Renal cortical epithelial cell (primary cell): ENCODE results near the gene AOPEP. TPM values are rescaled to one million over a fixed set of nuclear protein-coding genes. Genes with fewer than 3 reads are reported as not detected.

Experiments
- DNase-seq: peaks from one replicate; pipeline ENCODE4 v3.0.0-alpha.2; 2011; ENCODE audit warnings: low read depth
- total RNA-seq: library from RNA; depleted of rRNA; stranded (reverse); fragments of >200 nt; gene quantifications from 2 replicates; pipeline ENCODE4 v1.2.3, GENCODE V29; 2014

Gene AOPEP
- total RNA-seq, 1 donor from 2014 or later, result 133 TPM

GRCh38 chr9:94916956-94917355 is 190.5 kb downstream of the AOPEP start:
- DNase-seq, result no peak

GRCh38 chr9:94918038-94918753 is 191.7 kb downstream of the AOPEP start:
- no peak for DNase-seq

GRCh38 chr9:94919376-94920098 is 193.0 kb downstream of the AOPEP start:
- DNase-seq, result peak; percentile 52

- peak; percentile 47 for DNase-seq
Observed at GRCh38 chr9:94920420-94921091, 194.1 kb downstream of the AOPEP start.

- peak; percentile 85 for DNase-seq
Observed at GRCh38 chr9:94921092-94921471, 194.6 kb downstream of the AOPEP start.

- no peak for DNase-seq
Observed at GRCh38 chr9:94921656-94922055, 195.2 kb downstream of the AOPEP start.

- peak; percentile 99 for DNase-seq
Observed at GRCh38 chr9:94922098-94922607, 195.7 kb downstream of the AOPEP start.

GRCh38 chr9:94922691-94923107 is 196.2 kb downstream of the AOPEP start:
- DNase-seq, result no peak

- no peak for DNase-seq
Observed at GRCh38 chr9:94923326-94924089, 197.0 kb downstream of the AOPEP start.

- DNase-seq, result no peak
Observed at GRCh38 chr9:94925751-94926430, 199.4 kb downstream of the AOPEP start.

GRCh38 chr9:94926431-94926800 is 199.9 kb downstream of the AOPEP start:
- DNase-seq, result no peak

GRCh38 chr9:94927048-94927761 is 200.7 kb downstream of the AOPEP start:
- no peak for DNase-seq

GRCh38 chr9:94927762-94928670 is 201.5 kb downstream of the AOPEP start:
- DNase-seq, result no peak

GRCh38 chr9:94928691-94929368 is 202.3 kb downstream of the AOPEP start:
- DNase-seq, result no peak

GRCh38 chr9:94929369-94929756 is 202.9 kb downstream of the AOPEP start:
- peak; percentile 57 for DNase-seq

GRCh38 chr9:94931036-94931633 is 204.6 kb downstream of the AOPEP start:
- DNase-seq, result no peak

GRCh38 chr9:94931740-94932139 is 205.2 kb downstream of the AOPEP start:
- DNase-seq, result no peak
